Osteocyte (in vitro differentiated cells): Measurements from ENCODE around the gene ZNF300. TPM values are rescaled to one million over a fixed set of nuclear protein-coding genes. Genes with fewer than 3 reads are reported as not detected.
"Not testable (repeated sequence)": the region's sequence is repeated elsewhere in the genome, so short reads cannot be mapped to it uniquely, and the experiment has no call there.

Experiments used
- DNase-seq: peaks from one replicate; pipeline ENCODE4 v3.0.0; 2021; ENCODE audit warnings: mixed read lengths; ENCODE audit not compliant: unreplicated experiment; ENCODE audit errors: extremely low spot score
- H3K27ac Mint-ChIP-seq: one replicate; pipeline ENCODE4 v1.8.0; 2021; ENCODE audit warnings: mild to moderate bottlenecking, mixed read lengths; ENCODE audit not compliant: unreplicated experiment
- H3K27me3 Mint-ChIP-seq: one replicate; pipeline ENCODE4 v1.8.0; 2021; ENCODE audit warnings: mixed read lengths; ENCODE audit not compliant: unreplicated experiment
- H3K36me3 Mint-ChIP-seq: one replicate; pipeline ENCODE4 v1.8.0; 2021; ENCODE audit warnings: mixed read lengths; ENCODE audit not compliant: unreplicated experiment
- H3K4me1 Mint-ChIP-seq: one replicate; pipeline ENCODE4 v1.8.0; 2021; ENCODE audit warnings: mixed read lengths; ENCODE audit not compliant: unreplicated experiment
- H3K4me3 Mint-ChIP-seq: one replicate; pipeline ENCODE4 v1.8.0; 2021; ENCODE audit warnings: mild to moderate bottlenecking, moderate library complexity, mixed read lengths; ENCODE audit not compliant: unreplicated experiment
- H3K9me3 Mint-ChIP-seq: one replicate; pipeline ENCODE4 v1.8.0; 2021; ENCODE audit warnings: mixed read lengths; ENCODE audit not compliant: unreplicated experiment
- CTCF ChIP-seq: fragments of 200-600 bp; sonication (generic); IDR thresholded peaks from 2 replicates; pipeline ENCODE4 v1.5.0; 2021; ENCODE audit warnings: antibody characterized with exemption, mild to moderate bottlenecking, moderate library complexity
- total RNA-seq: library from RNA; stranded (reverse); gene quantifications from 2 replicates; pipeline ENCODE4 v1.2.1, GENCODE V29; 2021

The ZNF300 gene
- total RNA-seq, 1 donor from 2014 or later: 8.7 TPM

- TF ChIP-seq CTCF: no peak
- no peak for DNase-seq
- Mint-ChIP-seq H3K27ac (no peak overlapping the region), H3K36me3 (peaks cover 50% of the 10 kb centered on the region), H3K4me3 (no peak overlapping the region), H3K9me3 (peaks cover 73% of the 10 kb centered on the region), H3K27me3 (no peaks in the 10 kb centered on the region), H3K4me1 (no peaks in the 10 kb centered on the region)
Observed at GRCh38 chr5:150895431-150896428, 9.1 kb downstream of the ZNF300 start.

- no peak for TF ChIP-seq CTCF
- no peaks in the 10 kb centered on the region for H3K4me1 Mint-ChIP-seq
- H3K4me3 Mint-ChIP-seq: no peak overlapping the region
- H3K36me3 Mint-ChIP-seq: no peaks in the 10 kb centered on the region
- H3K27me3 Mint-ChIP-seq: no peaks in the 10 kb centered on the region
- H3K27ac Mint-ChIP-seq: no peak overlapping the region
- H3K9me3 Mint-ChIP-seq: peaks cover 25% of the 10 kb centered on the region
- no peak for DNase-seq
Observed at GRCh38 chr5:150879358-150879757, 25.4 kb downstream of the ZNF300 start.

DNA sequence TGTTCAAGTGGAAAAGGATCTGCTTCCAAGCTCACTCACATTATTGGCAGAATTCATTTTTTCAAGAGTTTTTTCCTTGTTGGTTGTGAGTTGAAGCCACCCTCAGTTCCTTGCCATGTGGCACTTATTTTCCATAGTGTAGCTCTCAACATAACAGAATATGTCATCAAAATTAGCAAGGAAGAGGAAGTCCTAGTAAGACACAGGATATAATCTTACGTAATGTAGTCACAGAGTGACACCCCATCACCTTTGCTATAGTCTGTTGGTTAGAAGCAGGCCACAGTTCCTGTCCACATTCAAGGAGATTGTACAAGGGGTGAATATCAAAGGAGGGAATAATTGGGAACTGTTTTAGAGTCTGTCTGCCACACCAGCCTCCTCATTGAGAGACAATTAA, 42.7 kb downstream of the ZNF300 start:
- Mint-ChIP-seq H3K9me3 (peaks cover 21% of the 10 kb centered on the region), H3K27me3 (no peaks in the 10 kb centered on the region), H3K27ac (no peak overlapping the region), H3K4me1 (no peaks in the 10 kb centered on the region), H3K4me3 (no peak overlapping the region), H3K36me3 (no peaks in the 10 kb centered on the region)
- DNase-seq: no peak
- TF ChIP-seq CTCF: no peak

DNA sequence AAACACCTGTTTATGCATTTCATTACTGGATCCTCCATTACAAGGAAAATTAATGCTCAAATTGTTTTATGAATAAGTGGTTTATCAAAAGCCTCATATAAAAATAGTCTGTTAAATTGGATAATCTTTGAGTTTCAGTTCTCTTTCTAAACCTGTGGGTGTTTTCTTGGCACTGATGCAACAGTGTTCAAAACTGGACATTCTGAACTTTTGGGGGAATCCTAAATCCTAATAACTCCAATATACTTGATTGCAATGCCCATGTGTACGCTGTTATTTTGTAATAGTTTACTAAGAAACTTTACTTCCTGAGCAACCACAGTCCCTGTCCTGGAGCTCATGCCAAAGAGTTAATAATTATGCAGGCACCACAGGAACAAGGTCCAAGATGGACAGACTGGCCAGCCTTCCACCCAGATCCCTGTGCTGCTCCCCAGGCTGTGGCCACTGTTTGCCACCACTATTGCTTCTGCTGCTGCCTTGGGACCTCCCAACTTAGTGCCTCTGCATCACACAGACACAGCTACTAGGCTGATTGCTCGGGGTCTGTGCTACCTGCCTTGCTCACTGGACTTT, 44.4 kb downstream of the ZNF300 start:
- Mint-ChIP-seq H3K4me3 (no peak overlapping the region), H3K4me1 (no peaks in the 10 kb centered on the region), H3K27ac (no peak overlapping the region), H3K9me3 (peaks cover 9% of the 10 kb centered on the region), H3K27me3 (no peaks in the 10 kb centered on the region), H3K36me3 (no peaks in the 10 kb centered on the region)
- peak; percentile 51 for DNase-seq
- no peak for TF ChIP-seq CTCF

DNA sequence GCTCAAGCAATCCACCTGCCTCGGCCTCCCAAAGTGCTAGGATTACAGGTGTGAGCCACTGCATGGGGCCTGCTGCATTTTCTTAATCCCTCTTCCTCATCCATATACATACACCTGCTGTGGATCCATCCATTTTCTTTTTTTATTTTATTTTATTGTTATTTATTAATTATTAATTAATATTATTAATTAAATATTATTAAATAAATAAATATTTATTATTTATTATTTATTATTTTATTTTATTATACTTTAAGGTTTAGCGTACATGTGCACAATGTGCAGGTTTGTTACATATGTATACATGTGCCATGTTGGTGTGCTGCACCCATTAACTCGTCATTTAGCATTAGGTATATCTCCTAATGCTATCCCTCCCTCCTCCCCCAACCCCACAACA, 48.1 kb downstream of the ZNF300 start:
- not testable (repeated sequence) for H3K36me3 Mint-ChIP-seq, H3K9me3 Mint-ChIP-seq, H3K4me3 Mint-ChIP-seq, DNase-seq, H3K27ac Mint-ChIP-seq, H3K4me1 Mint-ChIP-seq
- peaks cover 25% of the 10 kb centered on the region for H3K27me3 Mint-ChIP-seq
